Measurements from ENCODE around the gene PSMD4. TPM values are rescaled to one million over a fixed set of nuclear protein-coding genes. Genes with fewer than 3 reads are reported as not detected.
"Not testable (repeated sequence)": the region's sequence is repeated elsewhere in the genome, so short reads cannot be mapped to it uniquely, and the experiment has no call there.

The PSMD4 gene
- total RNA-seq, 2 experiments from 2014 or later, result 170 to 190 TPM

DNA sequence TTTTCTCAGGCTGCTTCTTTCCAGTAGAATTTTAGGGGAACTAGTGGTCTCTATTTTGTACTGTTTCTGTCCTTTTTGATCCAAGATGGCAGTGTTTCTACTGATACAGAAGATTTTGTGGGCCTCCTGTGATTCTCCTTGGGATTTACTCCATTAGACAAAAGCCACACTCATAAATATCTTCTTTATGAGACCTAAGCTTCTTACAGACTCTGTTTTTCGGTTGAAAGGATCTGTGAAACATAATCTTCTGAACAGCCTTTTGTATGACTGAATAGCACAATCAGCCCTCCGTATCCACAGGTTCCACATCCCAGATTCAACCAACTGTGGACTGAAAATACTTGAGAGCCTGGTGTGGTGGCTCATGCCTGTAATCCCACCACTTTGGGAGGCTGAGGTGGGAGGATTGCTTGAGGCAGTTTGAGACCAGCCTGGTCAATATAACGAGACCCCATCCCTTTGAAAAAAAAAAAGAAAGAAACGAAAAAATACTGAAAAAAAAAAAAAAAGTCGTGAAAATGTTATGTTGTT is 10.8 kb upstream of the PSMD4 start:
- POLR2A ChIA-PET, result no interaction called here
- Mint-ChIP-seq H3K27ac (no peak overlapping the region), H3K9me3 (no peaks in the 10 kb centered on the region), H3K27me3 (no peaks in the 10 kb centered on the region), H3K4me3 (no peak overlapping the region), H3K36me3 (ENCODE audit: low read depth) (peaks cover 73% of the 10 kb centered on the region), H3K4me1 (no peaks in the 10 kb centered on the region)
- no peak for DNase-seq
- CTCF ChIA-PET, result interaction anchor here (1.3 to 2.0 kb wide), 2 partner anchors 12 to 27 kb away, joined by 4 to 5 read pairs; no protein-coding TSS in a partner anchor

DNA sequence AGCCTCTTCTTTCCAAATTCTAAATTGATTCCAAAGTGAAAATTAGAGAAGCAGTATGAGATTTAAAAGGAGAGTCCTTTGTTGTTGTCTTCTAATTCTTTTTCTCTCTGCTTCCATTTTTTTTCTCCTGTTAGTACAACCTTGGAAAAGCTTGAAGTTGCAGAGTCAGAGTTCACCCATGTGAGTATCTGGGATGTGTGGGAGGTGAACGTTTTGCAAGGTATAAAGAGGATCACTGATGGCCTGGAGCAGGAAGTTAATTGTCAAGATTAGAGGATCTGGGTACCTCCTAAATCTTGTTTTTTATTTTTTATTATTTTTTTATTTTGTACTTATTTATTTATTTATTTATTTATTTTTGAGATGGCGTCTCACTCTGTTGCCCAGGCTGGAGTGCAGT is 7.7 kb upstream of the PSMD4 start:
- no peak overlapping the region for H3K4me3 Mint-ChIP-seq
- H3K27ac Mint-ChIP-seq, result no peak overlapping the region
- peaks cover 3% of the 10 kb centered on the region for H3K4me1 Mint-ChIP-seq
- ChIA-PET CTCF (interaction anchor here (0.9 to 1.1 kb wide), 2 partner anchors 17 to 176 kb away, joined by 3 read pairs; partner anchors contain the start of gene GABPB2), POLR2A (no interaction called here)
- DNase-seq, result no peak
- H3K9me3 Mint-ChIP-seq, result no peaks in the 10 kb centered on the region
- H3K36me3 Mint-ChIP-seq (ENCODE audit: low read depth), result peaks cover 64% of the 10 kb centered on the region
- no peaks in the 10 kb centered on the region for H3K27me3 Mint-ChIP-seq

DNA sequence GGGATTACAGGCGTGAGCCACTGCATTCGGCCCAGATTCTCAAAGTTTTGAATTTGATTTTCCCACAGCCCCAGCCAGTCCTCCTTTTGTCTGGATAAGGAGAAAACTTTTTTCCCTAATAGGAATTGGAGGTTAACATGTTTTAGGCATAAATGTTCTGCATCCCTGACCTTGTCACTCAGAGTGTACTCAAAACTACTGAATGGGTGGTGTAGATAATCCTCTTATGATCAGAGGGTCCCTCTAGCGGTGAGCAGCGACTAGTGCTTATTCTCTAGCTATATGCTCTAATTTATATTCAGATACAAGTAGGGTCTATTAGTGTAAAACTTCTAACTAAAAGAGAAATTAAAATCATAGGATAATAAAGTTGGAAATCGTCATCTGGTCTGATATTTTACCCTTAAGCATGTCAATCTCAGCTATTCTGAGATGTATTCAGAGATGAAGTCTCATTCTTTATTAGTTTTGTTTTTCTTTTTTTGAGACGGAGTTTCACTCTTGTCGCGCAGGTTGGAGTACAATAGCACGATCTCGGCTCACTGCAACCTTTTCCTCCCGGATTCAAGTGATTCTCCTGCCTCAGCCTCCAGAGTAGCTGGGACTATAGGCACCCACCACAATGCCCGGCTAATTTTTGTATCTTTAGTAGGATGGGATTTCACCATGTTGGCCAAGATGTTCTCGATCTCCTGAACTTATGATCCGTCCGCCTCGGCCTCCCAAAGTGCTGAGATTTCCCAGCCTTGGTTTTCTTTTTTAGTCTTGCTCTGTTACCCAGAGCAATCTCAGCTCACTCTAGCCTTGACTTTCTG is 2.7 kb upstream of the PSMD4 start:
- Mint-ChIP-seq H3K9me3 (no peaks in the 10 kb centered on the region), H3K27me3 (no peaks in the 10 kb centered on the region), H3K4me1 (peaks cover 22% of the 10 kb centered on the region), H3K36me3 (ENCODE audit: low read depth) (peaks cover 24% of the 10 kb centered on the region), H3K27ac (no peak overlapping the region), H3K4me3 (no peak overlapping the region)
- peak; percentile 81 for DNase-seq
- POLR2A ChIA-PET, result interaction anchor here (0.7 kb wide), 1 partner anchor 228 kb away, joined by 4 read pairs; no protein-coding TSS in a partner anchor
- CTCF ChIA-PET, result interaction anchor here (0.6 to 3.7 kb wide), 26 partner anchors 8 to 1045 kb away, joined by 3 to 20 read pairs (median 4); partner anchors contain the start of genes VPS72 and ZNF687

DNA sequence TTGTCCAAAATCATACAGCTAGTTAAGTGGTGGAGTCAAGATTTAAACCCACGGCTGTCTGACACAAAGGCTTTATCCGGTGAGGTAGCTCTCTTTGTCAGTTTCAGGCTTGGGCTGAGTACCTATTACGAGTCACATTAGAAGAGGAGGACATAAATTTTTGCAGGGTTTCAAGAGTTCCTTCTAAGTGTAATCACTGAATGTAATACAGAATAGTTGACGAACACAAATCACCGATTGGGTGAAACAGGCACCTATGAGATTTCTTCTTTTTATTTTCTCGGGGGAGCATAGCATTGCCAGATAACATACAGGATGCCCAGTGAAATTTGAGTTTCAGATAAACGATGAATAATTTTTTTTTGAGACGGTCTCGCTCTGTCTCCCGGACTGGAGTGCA is 847 bp downstream of the PSMD4 start:
- H3K36me3 Mint-ChIP-seq (ENCODE audit: low read depth), result peaks cover 4% of the 10 kb centered on the region
- POLR2A ChIA-PET, result no interaction called here
- DNase-seq, result no peak
- peak overlapping the region; percentile 90 for H3K27ac Mint-ChIP-seq
- peak overlapping the region; percentile 90 for H3K4me3 Mint-ChIP-seq
- H3K27me3 Mint-ChIP-seq, result no peaks in the 10 kb centered on the region
- H3K4me1 Mint-ChIP-seq, result peaks cover 31% of the 10 kb centered on the region
- H3K9me3 Mint-ChIP-seq, result no peaks in the 10 kb centered on the region
- CTCF ChIA-PET, result interaction anchor here (0.9 to 1.3 kb wide), 4 partner anchors 22 to 142 kb away, joined by 3 read pairs; no protein-coding TSS in a partner anchor

- Mint-ChIP-seq H3K27me3 (no peaks in the 10 kb centered on the region), H3K4me1 (peaks cover 24% of the 10 kb centered on the region), H3K9me3 (no peaks in the 10 kb centered on the region), H3K36me3 (ENCODE audit: low read depth) (peaks cover 12% of the 10 kb centered on the region), H3K4me3 (no peak overlapping the region), H3K27ac (no peak overlapping the region)
- ChIA-PET CTCF (interaction anchor here (1.3 kb wide), 1 partner anchor 9 kb away, joined by 3 read pairs; no protein-coding TSS in a partner anchor), POLR2A (no interaction called here)
- DNase-seq, result no peak
Observed at GRCh38 chr1:151259351-151259750, 4.8 kb downstream of the PSMD4 start.

GRCh38 chr1:151265446-151266236 is 11.1 kb downstream of the PSMD4 start:
- Mint-ChIP-seq H3K27me3 (no peaks in the 10 kb centered on the region), H3K4me3 (no peak overlapping the region), H3K36me3 (ENCODE audit: low read depth) (peaks cover 37% of the 10 kb centered on the region), H3K27ac (no peak overlapping the region), H3K4me1 (no peaks in the 10 kb centered on the region), H3K9me3 (no peaks in the 10 kb centered on the region)
- CTCF ChIA-PET, result interaction anchor here (1.0 to 1.3 kb wide), 2 partner anchors 13 to 16 kb away, joined by 4 read pairs; partner anchors contain the start of gene ZNF687
- POLR2A ChIA-PET, result no interaction called here
- no peak for DNase-seq

GRCh38 chr1:151266315-151266714 is 11.8 kb downstream of the PSMD4 start:
- Mint-ChIP-seq H3K4me1 (no peaks in the 10 kb centered on the region), H3K27me3 (no peaks in the 10 kb centered on the region), H3K9me3 (no peaks in the 10 kb centered on the region), H3K27ac (peak overlapping the region; percentile 41), H3K4me3 (no peak overlapping the region), H3K36me3 (ENCODE audit: low read depth) (peaks cover 38% of the 10 kb centered on the region)
- ChIA-PET CTCF (interaction anchor here (1.3 kb wide), 1 partner anchor 15 kb away, joined by 4 read pairs; the partner anchor contains the start of gene ZNF687), POLR2A (no interaction called here)
- no peak for DNase-seq

- Mint-ChIP-seq H3K27me3 (no peaks in the 10 kb centered on the region), H3K36me3 (ENCODE audit: low read depth) (peaks cover 43% of the 10 kb centered on the region), H3K4me1 (no peaks in the 10 kb centered on the region), H3K9me3 (no peaks in the 10 kb centered on the region), H3K27ac (no peak overlapping the region), H3K4me3 (no peak overlapping the region)
- no peak for DNase-seq
- ChIA-PET CTCF (interaction anchor here (1.1 to 1.3 kb wide), 2 partner anchors 10 to 15 kb away, joined by 4 read pairs; partner anchors contain the start of gene ZNF687), POLR2A (no interaction called here)
Observed at GRCh38 chr1:151266821-151267220, 12.3 kb downstream of the PSMD4 start.

DNA sequence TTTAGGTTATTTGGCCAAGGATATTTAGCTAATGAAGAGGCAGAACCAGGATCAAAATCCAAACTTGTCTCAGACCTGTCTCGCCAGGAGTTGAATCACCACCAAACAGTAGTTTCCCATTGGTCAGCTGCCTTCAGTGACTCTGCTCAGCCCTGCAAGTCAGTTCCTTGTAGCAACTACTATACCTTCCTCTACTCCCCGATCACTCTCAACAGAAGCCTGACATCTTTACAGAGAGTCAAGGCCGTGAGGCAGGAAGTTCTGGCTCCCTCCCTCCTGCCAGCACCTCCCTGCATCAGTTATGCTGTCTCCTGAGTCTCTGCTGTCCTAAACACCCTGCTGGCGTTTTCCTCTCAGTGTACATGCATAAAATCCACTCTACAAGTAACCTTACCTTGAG is 13.2 kb downstream of the PSMD4 start:
- ChIA-PET POLR2A (no interaction called here), CTCF (interaction anchor here (1.1 kb wide), 2 partner anchors 9 to 196 kb away, joined by 3 to 4 read pairs; no protein-coding TSS in a partner anchor)
- peaks cover 42% of the 10 kb centered on the region for H3K36me3 Mint-ChIP-seq (ENCODE audit: low read depth)

GRCh38 chr1:151273924-151274466 is 19.5 kb downstream of the PSMD4 start:
- H3K4me3 Mint-ChIP-seq, result no peak overlapping the region
- ChIA-PET POLR2A (no interaction called here), CTCF (interaction anchor here (0.6 kb wide), 1 partner anchor 48 kb away, joined by 6 read pairs; no protein-coding TSS in a partner anchor)
- no peak for DNase-seq
- no peaks in the 10 kb centered on the region for H3K9me3 Mint-ChIP-seq
- H3K27me3 Mint-ChIP-seq, result no peaks in the 10 kb centered on the region
- H3K27ac Mint-ChIP-seq, result no peak overlapping the region
- peaks cover 6% of the 10 kb centered on the region for H3K4me1 Mint-ChIP-seq
- H3K36me3 Mint-ChIP-seq (ENCODE audit: low read depth), result peaks cover 10% of the 10 kb centered on the region

More for the DNA sequence above, 13.2 kb downstream of the PSMD4 start:
- Mint-ChIP-seq H3K4me1 (no peaks in the 10 kb centered on the region), H3K27me3 (no peaks in the 10 kb centered on the region), H3K4me3 (no peak overlapping the region), H3K27ac (peak overlapping the region; percentile 74), H3K9me3 (no peaks in the 10 kb centered on the region)
- DNase-seq, result no peak

GRCh38 chr1:151275341-151275740 is 20.8 kb downstream of the PSMD4 start:
- H3K27ac Mint-ChIP-seq, result peak overlapping the region; percentile 21
- POLR2A ChIA-PET; H3K4me1 Mint-ChIP-seq; H3K36me3 Mint-ChIP-seq (ENCODE audit: low read depth); H3K4me3 Mint-ChIP-seq; DNase-seq; CTCF ChIA-PET; H3K27me3 Mint-ChIP-seq; H3K9me3 Mint-ChIP-seq: not testable (repeated sequence)

DNA sequence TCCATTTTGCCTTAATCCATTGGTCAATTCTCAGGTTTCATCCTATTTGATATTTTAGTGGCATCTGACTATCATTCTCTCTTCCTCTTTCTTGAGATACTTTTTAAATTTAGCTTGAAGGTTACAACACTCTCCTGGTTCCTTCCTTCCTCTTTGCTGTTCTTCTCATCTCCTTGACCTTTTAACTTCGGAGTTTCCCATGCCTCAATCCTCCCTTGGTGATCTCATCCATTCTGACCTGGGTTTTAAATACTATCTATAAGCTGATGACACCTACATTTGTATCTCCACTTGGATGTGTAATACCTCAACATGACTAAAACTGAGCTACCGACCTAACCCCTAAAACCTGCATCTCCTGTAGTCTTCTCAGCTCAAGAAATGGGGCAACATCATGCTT is 22.7 kb downstream of the PSMD4 start:
- Mint-ChIP-seq H3K27ac (no peak overlapping the region), H3K27me3 (no peaks in the 10 kb centered on the region), H3K36me3 (ENCODE audit: low read depth) (peaks cover 2% of the 10 kb centered on the region), H3K4me3 (no peak overlapping the region), H3K4me1 (peaks cover 9% of the 10 kb centered on the region), H3K9me3 (no peaks in the 10 kb centered on the region)
- CTCF ChIA-PET, result interaction anchor here (0.9 to 1.5 kb wide), 4 partner anchors 10 to 100 kb away, joined by 3 to 4 read pairs (median 3); partner anchors contain the start of gene PSMD4
- POLR2A ChIA-PET, result no interaction called here
- DNase-seq, result no peak

Data from activated CD4-positive, alpha-beta T cell treated with anti-CD3 and anti-CD28 coated beads, Interleukin-2, amount 10 ng/mL, durations not matched to agents 7 days and 5 days (primary cell).